ENCODE results near the gene AHCYL2.

GRCh38 chr7:129278688-129279087 lies 53.9 kb downstream of the AHCYL2 start:
- TF ChIP-seq EZH2 (IDR thresholded peaks at IDR 0.05; ENCODE audit: insufficient read depth, poor library complexity, severe bottlenecking) (no peak), EZH2phosphoT487 (IDR thresholded peaks at IDR 0.05; ENCODE audit: insufficient read depth, low read depth) (no peak)

Measured in GM23248 (cell line).